ENCODE measurements around the gene COL5A1.

DNA sequence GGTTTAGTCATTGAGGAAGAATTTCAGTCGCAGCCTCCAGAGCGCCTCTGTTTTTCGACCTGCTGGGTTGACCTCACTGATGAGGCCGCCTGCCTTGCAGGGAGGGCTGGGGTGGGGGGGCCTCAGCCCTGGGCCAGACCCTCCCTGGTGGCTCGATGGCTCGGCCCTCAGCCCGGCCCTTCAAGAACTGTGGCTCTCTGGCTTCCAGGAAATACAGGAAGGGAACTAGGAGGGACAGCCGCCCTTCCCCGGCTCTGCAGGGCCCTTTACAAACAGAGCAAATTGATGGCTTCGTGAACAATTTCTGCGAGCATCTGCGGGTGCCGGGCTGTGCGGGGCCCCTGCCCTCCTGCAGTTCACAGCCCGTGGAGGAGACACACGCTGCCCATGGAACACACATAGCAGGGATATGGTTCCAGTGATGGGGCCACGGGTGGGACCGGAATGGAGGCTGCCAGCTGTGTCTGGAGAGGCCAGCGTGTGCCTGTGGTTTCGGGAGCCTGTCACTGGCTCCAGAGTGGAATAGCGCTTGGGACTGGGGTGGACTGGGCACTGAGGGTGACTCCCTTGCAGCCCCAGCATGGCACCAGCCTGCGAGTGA, 39.6 kb downstream of the COL5A1 start:
- TF ChIP-seq TAF1 (IDR thresholded peaks at IDR 0.05; ENCODE audit: borderline replicate concordance, insufficient read depth, low read length) (no peak), POLR2AphosphoS5 (IDR thresholded peaks at IDR 0.05; ENCODE audit: low read depth, low read length) (no peak), SIN3A (IDR thresholded peaks at IDR 0.05; ENCODE audit: borderline replicate concordance, insufficient read depth, low read length) (no peak), FOXP2 (optimal IDR thresholded peaks at IDR 0.05; ENCODE audit: borderline replicate concordance, extremely low read depth, extremely low read length, insufficient read depth) (no peak)
- TF ChIP-seq, protein P1, sequence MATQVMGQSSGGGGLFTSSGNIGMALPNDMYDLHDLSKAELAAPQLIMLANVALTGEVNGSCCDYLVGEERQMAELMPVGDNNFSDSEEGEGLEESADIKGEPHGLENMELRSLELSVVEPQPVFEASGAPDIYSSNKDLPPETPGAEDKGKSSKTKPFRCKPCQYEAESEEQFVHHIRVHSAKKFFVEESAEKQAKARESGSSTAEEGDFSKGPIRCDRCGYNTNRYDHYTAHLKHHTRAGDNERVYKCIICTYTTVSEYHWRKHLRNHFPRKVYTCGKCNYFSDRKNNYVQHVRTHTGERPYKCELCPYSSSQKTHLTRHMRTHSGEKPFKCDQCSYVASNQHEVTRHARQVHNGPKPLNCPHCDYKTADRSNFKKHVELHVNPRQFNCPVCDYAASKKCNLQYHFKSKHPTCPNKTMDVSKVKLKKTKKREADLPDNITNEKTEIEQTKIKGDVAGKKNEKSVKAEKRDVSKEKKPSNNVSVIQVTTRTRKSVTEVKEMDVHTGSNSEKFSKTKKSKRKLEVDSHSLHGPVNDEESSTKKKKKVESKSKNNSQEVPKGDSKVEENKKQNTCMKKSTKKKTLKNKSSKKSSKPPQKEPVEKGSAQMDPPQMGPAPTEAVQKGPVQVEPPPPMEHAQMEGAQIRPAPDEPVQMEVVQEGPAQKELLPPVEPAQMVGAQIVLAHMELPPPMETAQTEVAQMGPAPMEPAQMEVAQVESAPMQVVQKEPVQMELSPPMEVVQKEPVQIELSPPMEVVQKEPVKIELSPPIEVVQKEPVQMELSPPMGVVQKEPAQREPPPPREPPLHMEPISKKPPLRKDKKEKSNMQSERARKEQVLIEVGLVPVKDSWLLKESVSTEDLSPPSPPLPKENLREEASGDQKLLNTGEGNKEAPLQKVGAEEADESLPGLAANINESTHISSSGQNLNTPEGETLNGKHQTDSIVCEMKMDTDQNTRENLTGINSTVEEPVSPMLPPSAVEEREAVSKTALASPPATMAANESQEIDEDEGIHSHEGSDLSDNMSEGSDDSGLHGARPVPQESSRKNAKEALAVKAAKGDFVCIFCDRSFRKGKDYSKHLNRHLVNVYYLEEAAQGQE (IDR thresholded peaks at IDR 0.05; ENCODE audit: insufficient read depth in 1 of 2, low read depth in 2 of 2, low read length in 2 of 2) = no peak

Measured in PFSK-1 (cell line).